HepG2 (cell line): ENCODE data around the gene RUSF1. TPM values are rescaled to one million over a fixed set of nuclear protein-coding genes. Genes with fewer than 3 reads are reported as not detected.

ENCODE experiments used
- KDM6A ChIP-seq: IDR thresholded peaks from 2 replicates; pipeline ENCODE4 v1.6.1; 2016; ENCODE audit warnings: low read depth
- KLF16 ChIP-seq, 2 experiments: sonication (generic) in 1 of 2; formaldehyde crosslinking in 1 of 2; IDR thresholded peaks; 2 replicates each; pipeline versions ENCODE4 v1.6.1 to v1.8.0; 2016 to 2023; ENCODE audit warnings: missing genetic modification reagents in 2 of 2, missing compliant biosample characterization in 1 of 2
- KLF6 ChIP-seq: IDR thresholded peaks from 2 replicates; pipeline ENCODE4 v1.8.0; 2016; ENCODE audit warnings: missing biosample characterization, missing genetic modification reagents
- MEF2D ChIP-seq: sonication (generic); formaldehyde crosslinking; IDR thresholded peaks from 2 replicates; pipeline ENCODE4 v1.5.1; 2020; ENCODE audit warnings: mild to moderate bottlenecking, missing genetic modification reagents
- NFIB ChIP-seq: sonication (generic); formaldehyde crosslinking; IDR thresholded peaks from 2 replicates; pipeline ENCODE4 v1.9.0; 2021; ENCODE audit warnings: missing genetic modification reagents, mild to moderate bottlenecking, borderline replicate concordance
- PAWR ChIP-seq: sonication (generic); formaldehyde crosslinking; IDR thresholded peaks from 2 replicates; pipeline ENCODE4 v1.4.0; 2020; ENCODE audit warnings: missing genetic modification reagents, mild to moderate bottlenecking, borderline replicate concordance
- PCBP2 ChIP-seq: fragments of 200-400 bp; formaldehyde crosslinking; optimal IDR thresholded peaks from 2 replicates; pipeline ENCODE3; 2018; ENCODE audit warnings: low read length, low read depth; ENCODE audit not compliant: poor library complexity, severe bottlenecking
- YEATS4 ChIP-seq: sonication (generic); formaldehyde crosslinking; IDR thresholded peaks from 2 replicates; pipeline ENCODE4 v1.4.0; 2020; ENCODE audit warnings: missing genetic modification reagents, borderline replicate concordance
- ZBTB38 ChIP-seq: sonication (generic); formaldehyde crosslinking; IDR thresholded peaks from 2 replicates; pipeline ENCODE4 v1.5.1; 2020; ENCODE audit warnings: mild to moderate bottlenecking, missing genetic modification reagents
- ZNF121 ChIP-seq: sonication (generic); formaldehyde crosslinking; IDR thresholded peaks from 2 replicates; pipeline ENCODE4 v1.5.0; 2020; ENCODE audit warnings: mild to moderate bottlenecking, missing genetic modification reagents
- polyA plus RNA-seq, 8 experiments: library from polyadenylated mRNA; depleted of rRNA in 3 of 8; stranded (reverse) in 7 of 8; unstranded in 1 of 8; fragments of >200 nt; fragmentation: Illumina TruSeq in 4 of 8; extraction: Trizol in 4 of 8; gene quantifications; 2 replicates each; pipeline versions ENCODE4 v1.2.1 to v1.2.3, GENCODE V29; 2011 to 2016; ENCODE audit warnings: low read depth in 4 of 8, missing spikeins in 1 of 8, mixed read lengths in 1 of 8; ENCODE audit not compliant: insufficient read depth in 1 of 8
- total RNA-seq, 5 experiments: library from RNA; depleted of rRNA; stranded (reverse); fragments of >200 nt; fragmentation: Illumina TruSeq; extraction: Trizol; gene quantifications; 2 replicates each; pipeline ENCODE4 v1.2.3, GENCODE V29; 2016; ENCODE audit warnings: low read depth in 1 of 5
- TF ChIP-seq, protein P1 (sequence below): sonication (generic); formaldehyde crosslinking; IDR thresholded peaks from 2 replicates; pipeline ENCODE4 v1.4.0; 2020; ENCODE audit warnings: missing genetic modification reagents
- TF ChIP-seq, protein P2 (sequence below): IDR thresholded peaks from 2 replicates; pipeline ENCODE4 v1.6.1; 2018; ENCODE audit warnings: missing genetic modification reagents, mild to moderate bottlenecking, missing compliant biosample characterization
- TF ChIP-seq, protein P3 (sequence below): sonication (generic); formaldehyde crosslinking; IDR thresholded peaks from 2 replicates; pipeline ENCODE4 v1.4.0; 2020; ENCODE audit warnings: mild to moderate bottlenecking, missing genetic modification reagents, borderline replicate concordance
- TF ChIP-seq, protein P4 (sequence below): sonication (generic); formaldehyde crosslinking; IDR thresholded peaks from 2 replicates; pipeline ENCODE4 v1.9.0; 2021; ENCODE audit warnings: mild to moderate bottlenecking, missing genetic modification reagents

Gene RUSF1
- total and polyA plus RNA-seq, 2 of the 13 experiments (the other 11 are each of a cell fraction or from before 2014, with no cell fraction given) = 40.8 to 50.2 TPM

DNA sequence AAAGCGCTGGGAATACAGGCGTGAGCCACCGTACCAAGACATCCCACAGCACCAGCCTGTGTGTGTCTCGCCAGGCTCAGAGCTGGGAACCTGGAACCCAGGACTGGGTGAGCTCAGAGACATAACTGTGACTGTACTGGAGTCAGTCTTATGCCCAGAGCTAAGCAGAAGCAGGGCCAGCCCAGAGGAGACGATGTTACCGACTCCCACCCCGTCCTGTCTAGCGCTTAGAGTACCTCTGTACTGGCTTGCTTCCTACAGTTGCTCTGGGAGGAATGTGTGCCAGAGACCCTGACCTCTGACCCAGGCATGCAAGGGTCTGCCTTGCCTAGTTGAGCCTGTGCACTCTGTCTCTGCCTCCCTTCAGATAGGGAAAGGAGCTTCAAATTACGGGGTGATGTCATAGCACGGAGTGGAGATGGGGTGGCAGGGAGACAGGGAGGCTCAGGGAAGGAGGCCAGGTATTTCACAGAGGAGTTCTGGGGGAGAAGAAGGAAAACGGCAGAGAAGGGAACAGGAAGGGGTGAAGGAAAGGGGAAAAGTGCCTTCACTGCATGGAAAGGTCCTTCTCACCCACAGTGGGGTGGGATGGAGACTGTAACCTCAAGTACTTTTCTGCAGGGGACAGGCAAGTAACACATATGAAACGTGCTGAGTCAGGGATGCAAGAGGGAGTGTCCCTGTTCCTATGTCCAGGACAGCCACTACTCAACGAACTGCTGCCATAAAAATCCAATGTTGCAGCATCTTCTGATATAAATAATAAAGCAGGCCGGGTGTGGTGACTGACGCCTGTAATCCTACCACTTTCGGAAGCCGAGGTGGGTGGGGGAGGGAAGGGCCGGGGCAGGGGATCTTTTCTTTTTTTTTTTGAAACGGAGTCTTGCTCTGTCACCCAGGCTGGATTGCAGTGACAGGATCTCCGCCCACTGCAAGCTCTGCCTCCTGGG is 54.7 kb downstream of the RUSF1 start (continued):
- TF ChIP-seq, protein P1, sequence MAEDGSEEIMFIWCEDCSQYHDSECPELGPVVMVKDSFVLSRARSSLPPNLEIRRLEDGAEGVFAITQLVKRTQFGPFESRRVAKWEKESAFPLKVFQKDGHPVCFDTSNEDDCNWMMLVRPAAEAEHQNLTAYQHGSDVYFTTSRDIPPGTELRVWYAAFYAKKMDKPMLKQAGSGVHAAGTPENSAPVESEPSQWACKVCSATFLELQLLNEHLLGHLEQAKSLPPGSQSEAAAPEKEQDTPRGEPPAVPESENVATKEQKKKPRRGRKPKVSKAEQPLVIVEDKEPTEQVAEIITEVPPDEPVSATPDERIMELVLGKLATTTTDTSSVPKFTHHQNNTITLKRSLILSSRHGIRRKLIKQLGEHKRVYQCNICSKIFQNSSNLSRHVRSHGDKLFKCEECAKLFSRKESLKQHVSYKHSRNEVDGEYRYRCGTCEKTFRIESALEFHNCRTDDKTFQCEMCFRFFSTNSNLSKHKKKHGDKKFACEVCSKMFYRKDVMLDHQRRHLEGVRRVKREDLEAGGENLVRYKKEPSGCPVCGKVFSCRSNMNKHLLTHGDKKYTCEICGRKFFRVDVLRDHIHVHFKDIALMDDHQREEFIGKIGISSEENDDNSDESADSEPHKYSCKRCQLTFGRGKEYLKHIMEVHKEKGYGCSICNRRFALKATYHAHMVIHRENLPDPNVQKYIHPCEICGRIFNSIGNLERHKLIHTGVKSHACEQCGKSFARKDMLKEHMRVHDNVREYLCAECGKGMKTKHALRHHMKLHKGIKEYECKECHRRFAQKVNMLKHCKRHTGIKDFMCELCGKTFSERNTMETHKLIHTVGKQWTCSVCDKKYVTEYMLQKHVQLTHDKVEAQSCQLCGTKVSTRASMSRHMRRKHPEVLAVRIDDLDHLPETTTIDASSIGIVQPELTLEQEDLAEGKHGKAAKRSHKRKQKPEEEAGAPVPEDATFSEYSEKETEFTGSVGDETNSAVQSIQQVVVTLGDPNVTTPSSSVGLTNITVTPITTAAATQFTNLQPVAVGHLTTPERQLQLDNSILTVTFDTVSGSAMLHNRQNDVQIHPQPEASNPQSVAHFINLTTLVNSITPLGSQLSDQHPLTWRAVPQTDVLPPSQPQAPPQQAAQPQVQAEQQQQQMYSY (CRISPR knock-in tag) = no peak
- TF ChIP-seq YEATS4 (CRISPR knock-in tag) (peak; percentile 8; the same call in 1 of the 2 replicates), PAWR (CRISPR knock-in tag) (no peak), KLF6 (no peak), ZNF121 (no peak), MEF2D (peak; percentile 72; the same call in 1 of the 2 replicates), KDM6A (CRISPR knock-in tag) (no peak), ZBTB38 (CRISPR knock-in tag) (no peak), PCBP2 (peak; percentile 63), KLF16 (CRISPR knock-in tag; IDR thresholded peaks at IDR 0.05) (no peak), NFIB (no peak)
- TF ChIP-seq, protein P2, sequence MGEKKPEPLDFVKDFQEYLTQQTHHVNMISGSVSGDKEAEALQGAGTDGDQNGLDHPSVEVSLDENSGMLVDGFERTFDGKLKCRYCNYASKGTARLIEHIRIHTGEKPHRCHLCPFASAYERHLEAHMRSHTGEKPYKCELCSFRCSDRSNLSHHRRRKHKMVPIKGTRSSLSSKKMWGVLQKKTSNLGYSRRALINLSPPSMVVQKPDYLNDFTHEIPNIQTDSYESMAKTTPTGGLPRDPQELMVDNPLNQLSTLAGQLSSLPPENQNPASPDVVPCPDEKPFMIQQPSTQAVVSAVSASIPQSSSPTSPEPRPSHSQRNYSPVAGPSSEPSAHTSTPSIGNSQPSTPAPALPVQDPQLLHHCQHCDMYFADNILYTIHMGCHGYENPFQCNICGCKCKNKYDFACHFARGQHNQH (CRISPR knock-in tag) = 0 out of 2 replicates have a peak, but pooled peaks have one; percentile 38
- TF ChIP-seq, protein P3, sequence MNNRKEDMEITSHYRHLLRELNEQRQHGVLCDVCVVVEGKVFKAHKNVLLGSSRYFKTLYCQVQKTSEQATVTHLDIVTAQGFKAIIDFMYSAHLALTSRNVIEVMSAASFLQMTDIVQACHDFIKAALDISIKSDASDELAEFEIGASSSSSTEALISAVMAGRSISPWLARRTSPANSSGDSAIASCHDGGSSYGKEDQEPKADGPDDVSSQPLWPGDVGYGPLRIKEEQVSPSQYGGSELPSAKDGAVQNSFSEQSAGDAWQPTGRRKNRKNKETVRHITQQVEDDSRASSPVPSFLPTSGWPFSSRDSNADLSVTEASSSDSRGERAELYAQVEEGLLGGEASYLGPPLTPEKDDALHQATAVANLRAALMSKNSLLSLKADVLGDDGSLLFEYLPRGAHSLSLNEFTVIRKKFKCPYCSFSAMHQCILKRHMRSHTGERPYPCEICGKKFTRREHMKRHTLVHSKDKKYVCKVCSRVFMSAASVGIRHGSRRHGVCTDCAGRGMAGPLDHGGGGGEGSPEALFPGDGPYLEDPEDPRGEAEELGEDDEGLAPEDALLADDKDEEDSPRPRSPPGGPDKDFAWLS = no peak
- TF ChIP-seq, protein P4, sequence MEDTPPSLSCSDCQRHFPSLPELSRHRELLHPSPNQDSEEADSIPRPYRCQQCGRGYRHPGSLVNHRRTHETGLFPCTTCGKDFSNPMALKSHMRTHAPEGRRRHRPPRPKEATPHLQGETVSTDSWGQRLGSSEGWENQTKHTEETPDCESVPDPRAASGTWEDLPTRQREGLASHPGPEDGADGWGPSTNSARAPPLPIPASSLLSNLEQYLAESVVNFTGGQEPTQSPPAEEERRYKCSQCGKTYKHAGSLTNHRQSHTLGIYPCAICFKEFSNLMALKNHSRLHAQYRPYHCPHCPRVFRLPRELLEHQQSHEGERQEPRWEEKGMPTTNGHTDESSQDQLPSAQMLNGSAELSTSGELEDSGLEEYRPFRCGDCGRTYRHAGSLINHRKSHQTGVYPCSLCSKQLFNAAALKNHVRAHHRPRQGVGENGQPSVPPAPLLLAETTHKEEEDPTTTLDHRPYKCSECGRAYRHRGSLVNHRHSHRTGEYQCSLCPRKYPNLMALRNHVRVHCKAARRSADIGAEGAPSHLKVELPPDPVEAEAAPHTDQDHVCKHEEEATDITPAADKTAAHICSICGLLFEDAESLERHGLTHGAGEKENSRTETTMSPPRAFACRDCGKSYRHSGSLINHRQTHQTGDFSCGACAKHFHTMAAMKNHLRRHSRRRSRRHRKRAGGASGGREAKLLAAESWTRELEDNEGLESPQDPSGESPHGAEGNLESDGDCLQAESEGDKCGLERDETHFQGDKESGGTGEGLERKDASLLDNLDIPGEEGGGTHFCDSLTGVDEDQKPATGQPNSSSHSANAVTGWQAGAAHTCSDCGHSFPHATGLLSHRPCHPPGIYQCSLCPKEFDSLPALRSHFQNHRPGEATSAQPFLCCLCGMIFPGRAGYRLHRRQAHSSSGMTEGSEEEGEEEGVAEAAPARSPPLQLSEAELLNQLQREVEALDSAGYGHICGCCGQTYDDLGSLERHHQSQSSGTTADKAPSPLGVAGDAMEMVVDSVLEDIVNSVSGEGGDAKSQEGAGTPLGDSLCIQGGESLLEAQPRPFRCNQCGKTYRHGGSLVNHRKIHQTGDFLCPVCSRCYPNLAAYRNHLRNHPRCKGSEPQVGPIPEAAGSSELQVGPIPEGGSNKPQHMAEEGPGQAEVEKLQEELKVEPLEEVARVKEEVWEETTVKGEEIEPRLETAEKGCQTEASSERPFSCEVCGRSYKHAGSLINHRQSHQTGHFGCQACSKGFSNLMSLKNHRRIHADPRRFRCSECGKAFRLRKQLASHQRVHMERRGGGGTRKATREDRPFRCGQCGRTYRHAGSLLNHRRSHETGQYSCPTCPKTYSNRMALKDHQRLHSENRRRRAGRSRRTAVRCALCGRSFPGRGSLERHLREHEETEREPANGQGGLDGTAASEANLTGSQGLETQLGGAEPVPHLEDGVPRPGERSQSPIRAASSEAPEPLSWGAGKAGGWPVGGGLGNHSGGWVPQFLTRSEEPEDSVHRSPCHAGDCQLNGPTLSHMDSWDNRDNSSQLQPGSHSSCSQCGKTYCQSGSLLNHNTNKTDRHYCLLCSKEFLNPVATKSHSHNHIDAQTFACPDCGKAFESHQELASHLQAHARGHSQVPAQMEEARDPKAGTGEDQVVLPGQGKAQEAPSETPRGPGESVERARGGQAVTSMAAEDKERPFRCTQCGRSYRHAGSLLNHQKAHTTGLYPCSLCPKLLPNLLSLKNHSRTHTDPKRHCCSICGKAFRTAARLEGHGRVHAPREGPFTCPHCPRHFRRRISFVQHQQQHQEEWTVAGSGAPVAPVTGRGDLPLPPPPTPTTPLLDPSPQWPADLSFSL (CRISPR knock-in tag) = no peak
